Muscle of leg (tissue), 11 donors: ENCODE data around the gene GASK1A. TPM values are rescaled to one million over a fixed set of nuclear protein-coding genes. Genes with fewer than 3 reads are reported as not detected.
A peak's percentile ranks its signal among the peaks of the same experiment; 100 is the strongest.

Experiments used
- DNase-seq: peaks from one replicate; pipeline ENCODE4 v3.0.0; 2013
- H3K27ac ChIP-seq: one replicate; pipeline ENCODE4 v1.5.1; 2013; ENCODE audit warnings: mild to moderate bottlenecking, low read length, control low read depth
- H3K27me3 ChIP-seq: one replicate; pipeline ENCODE4 v1.6.1; 2013; ENCODE audit warnings: low read length; ENCODE audit not compliant: control insufficient read depth, insufficient read depth
- H3K36me3 ChIP-seq: one replicate; pipeline ENCODE4 v1.6.1; 2013; ENCODE audit warnings: low read length; ENCODE audit not compliant: control insufficient read depth, insufficient read depth
- H3K4me1 ChIP-seq: one replicate; pipeline ENCODE4 v1.6.1; 2013; ENCODE audit warnings: low read length; ENCODE audit not compliant: control insufficient read depth, insufficient read depth
- H3K4me3 ChIP-seq: one replicate; pipeline ENCODE4 v1.5.1; 2013; ENCODE audit warnings: low read length, control low read depth
- H3K9me3 ChIP-seq: replicated peaks from 2 replicates; pipeline ENCODE4 v1.6.1; 2013; ENCODE audit warnings: low read depth, low read length; ENCODE audit not compliant: control insufficient read depth
- WGBS: methylation state at CpG from one replicate; pipeline ENCODE4 v1.1.5; 2013; ENCODE audit warnings: missing lambda C conversion rate; ENCODE audit not compliant: insufficient coverage; 5-methylcytosine and 5-hydroxymethylcytosine counted together
- polyA plus RNA-seq, 8 donors: library from polyadenylated mRNA; unstranded; fragments of 120-200 nt; gene quantifications; one replicate each; pipeline versions ENCODE4 v1.2.1 to v1.2.3, GENCODE V29; 2013; ENCODE audit warnings: inconsistent platforms in 1 of 8, low replicate concordance in 1 of 8; ENCODE audit not compliant: insufficient read length in 8 of 8, insufficient read depth in 1 of 8
- total RNA-seq: library from RNA; stranded (reverse); fragments of 120-200 nt; gene quantifications from one replicate; pipeline ENCODE4 v1.2.4, GENCODE V29; 2013

GASK1A gene
- total and polyA plus RNA-seq, 9 donors: 4.1 to 14.6 (median 6.8) TPM

DNA sequence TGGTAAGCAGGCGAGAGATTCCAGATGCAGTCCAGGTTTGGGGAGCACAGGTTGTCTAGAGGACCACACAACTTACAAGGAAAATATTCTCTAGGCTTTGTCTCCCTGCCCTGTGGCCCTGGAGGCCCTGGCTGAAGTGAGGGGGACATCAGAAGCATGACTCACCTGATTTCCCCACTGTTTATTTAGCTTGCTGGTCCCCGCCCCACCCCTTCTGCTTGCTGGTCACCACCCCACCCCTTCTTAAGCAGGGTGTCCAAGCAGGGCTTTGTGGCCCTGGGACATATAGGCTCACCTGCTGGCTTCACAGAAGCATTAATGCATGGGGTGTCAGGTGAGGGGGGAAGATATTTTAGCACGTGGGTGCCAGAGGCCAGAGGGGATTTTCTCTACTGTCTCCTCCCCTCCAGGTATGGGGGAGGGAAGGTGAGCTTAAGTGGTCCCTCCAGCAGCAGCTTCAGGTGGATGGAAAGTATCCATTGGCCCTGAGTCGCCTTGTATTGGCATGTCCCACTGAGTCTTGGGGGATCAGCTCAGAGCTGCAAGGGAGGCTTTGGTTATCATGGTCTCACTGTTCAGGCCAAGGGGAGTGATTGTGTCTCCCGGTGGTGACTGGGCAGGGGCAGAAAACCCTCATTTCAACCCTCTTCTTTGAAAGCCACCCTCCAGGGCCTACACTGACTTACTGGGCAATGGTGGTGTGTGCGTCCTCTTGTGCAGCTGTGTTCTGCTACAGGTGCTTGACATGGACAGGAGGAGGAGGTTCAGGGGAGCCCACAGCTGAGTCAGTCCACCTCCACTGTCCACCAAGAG, 49.8 kb downstream of the GASK1A start:
- Histone ChIP-seq H3K27me3 (no peaks in the 10 kb centered on the region), H3K27ac (no peak overlapping the region), H3K4me3 (no peak overlapping the region), H3K9me3 (no peaks in the 10 kb centered on the region), H3K36me3 (peaks cover 4% of the 10 kb centered on the region), H3K4me1 (peaks cover 9% of the 10 kb centered on the region)
- no peak for DNase-seq
- 92% methylated on average over 2 of the region's 6 CpGs for WGBS

DNA sequence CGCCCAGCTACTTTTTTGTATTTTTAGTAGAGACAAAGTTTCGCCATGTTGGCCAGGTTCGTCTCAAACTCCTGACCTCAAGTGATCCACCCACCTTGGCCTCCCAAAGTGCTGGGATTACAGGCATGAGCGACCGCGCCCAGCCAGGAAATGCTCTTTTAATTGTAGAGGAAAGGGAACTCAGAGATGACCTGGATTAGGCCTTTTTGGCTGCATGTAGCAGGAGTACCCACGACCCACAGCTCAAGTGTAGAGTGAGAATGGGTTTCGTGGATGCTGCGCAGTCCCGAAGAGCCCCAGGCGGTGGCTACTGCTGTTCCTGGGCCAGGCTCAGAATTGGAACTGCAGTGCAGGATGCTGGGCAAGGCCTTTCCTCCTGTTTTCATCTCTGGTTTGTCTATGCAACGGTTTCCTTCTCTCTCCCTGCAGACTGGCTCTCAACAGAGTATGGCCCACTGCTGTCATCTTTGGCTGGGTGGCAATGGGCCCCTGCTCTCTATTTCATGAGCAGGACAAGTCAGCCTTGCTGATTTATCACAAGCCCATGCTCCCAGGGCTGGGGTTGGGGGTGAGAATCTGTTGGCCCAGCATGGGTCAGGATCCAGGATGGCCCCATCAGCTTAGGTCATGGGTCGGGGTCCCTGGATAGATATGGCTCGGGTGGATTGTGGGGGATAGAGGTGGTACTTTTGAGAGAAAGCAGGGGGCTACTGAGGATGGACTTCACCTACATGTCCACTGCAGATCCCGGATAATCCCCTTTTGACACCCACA, 51.2 kb downstream of the GASK1A start:
- no peak overlapping the region for H3K4me3 ChIP-seq
- H3K9me3 ChIP-seq: no peaks in the 10 kb centered on the region
- H3K4me1 ChIP-seq: peaks cover 14% of the 10 kb centered on the region
- no peak overlapping the region for H3K27ac ChIP-seq
- 96% methylated on average over 6 of the region's 15 CpGs for WGBS
- H3K27me3 ChIP-seq: no peaks in the 10 kb centered on the region
- DNase-seq: no peak
- peaks cover 4% of the 10 kb centered on the region for H3K36me3 ChIP-seq

- WGBS: 15% methylated on average over 2 of the region's 4 CpGs
- H3K9me3 ChIP-seq: no peaks in the 10 kb centered on the region
- peaks cover 18% of the 10 kb centered on the region for H3K4me1 ChIP-seq
- H3K36me3 ChIP-seq: peaks cover 4% of the 10 kb centered on the region
- no peak overlapping the region for H3K4me3 ChIP-seq
- DNase-seq: peak; percentile 25
- H3K27me3 ChIP-seq: no peaks in the 10 kb centered on the region
- H3K27ac ChIP-seq: no peak overlapping the region
Measured at GRCh38 chr3:43031485-43031884, 52.4 kb downstream of the GASK1A start.

GRCh38 chr3:43031889-43032545, 52.9 kb downstream of the GASK1A start:
- peaks cover 18% of the 10 kb centered on the region for H3K4me1 ChIP-seq
- H3K36me3 ChIP-seq: peaks cover 4% of the 10 kb centered on the region
- H3K27ac ChIP-seq: no peak overlapping the region
- 81% methylated on average over 16 of the region's 16 CpGs for WGBS
- DNase-seq: peak; percentile 50
- H3K27me3 ChIP-seq: no peaks in the 10 kb centered on the region
- no peak overlapping the region for H3K4me3 ChIP-seq
- H3K9me3 ChIP-seq: no peaks in the 10 kb centered on the region

DNA sequence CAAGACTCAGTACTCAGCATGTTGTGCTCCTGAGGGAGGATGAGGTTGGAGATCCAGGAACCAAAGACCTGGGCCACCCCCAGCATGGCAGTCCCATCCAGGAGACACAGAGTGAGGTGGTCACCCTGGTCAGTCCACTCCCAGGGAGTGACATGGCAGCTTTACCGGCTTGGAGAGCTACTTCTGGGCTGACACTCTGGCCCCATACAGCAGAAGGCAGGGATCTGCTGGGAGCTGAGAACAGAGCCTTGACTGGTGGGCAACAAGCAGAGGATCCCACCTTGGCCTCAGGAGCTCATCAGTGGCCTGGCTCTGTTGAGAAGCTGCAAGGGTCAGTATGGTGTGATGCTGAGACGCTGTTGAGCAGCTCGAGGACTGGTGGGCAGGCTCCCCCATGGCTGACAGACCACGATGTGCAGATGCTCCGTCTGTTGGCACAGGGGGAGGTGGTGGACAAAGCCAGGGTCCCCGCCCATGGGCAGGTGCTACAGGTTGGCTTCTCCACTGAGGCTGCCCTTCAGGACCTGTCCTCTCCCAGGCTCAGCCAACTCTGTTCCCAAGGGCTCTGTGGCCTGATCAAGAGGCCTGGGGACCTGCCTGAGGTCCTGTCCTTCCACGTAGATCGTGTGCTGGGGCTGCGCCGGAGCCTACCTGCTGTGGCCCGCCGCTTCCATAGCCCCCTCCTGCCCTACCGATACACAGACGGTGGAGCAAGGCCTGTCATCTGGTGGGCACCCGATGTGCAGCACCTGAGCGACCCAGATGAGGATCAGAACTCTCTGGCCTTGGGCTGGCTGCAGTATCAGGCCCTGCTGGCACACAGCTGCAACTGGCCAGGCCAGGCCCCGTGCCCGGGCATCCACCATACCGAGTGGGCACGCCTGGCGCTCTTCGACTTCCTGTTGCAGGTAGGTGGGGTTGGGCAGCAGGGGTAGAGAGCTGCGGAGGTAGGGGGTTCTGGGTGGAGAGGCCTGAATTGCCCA, 53.8 kb downstream of the GASK1A start:
- H3K4me1 ChIP-seq: peaks cover 18% of the 10 kb centered on the region
- H3K4me3 ChIP-seq: no peak overlapping the region
- H3K36me3 ChIP-seq: peaks cover 4% of the 10 kb centered on the region
- no peaks in the 10 kb centered on the region for H3K9me3 ChIP-seq
- no peak overlapping the region for H3K27ac ChIP-seq
- no peak for DNase-seq
- no peaks in the 10 kb centered on the region for H3K27me3 ChIP-seq
- 94% methylated on average over 19 of the region's 23 CpGs for WGBS

DNA sequence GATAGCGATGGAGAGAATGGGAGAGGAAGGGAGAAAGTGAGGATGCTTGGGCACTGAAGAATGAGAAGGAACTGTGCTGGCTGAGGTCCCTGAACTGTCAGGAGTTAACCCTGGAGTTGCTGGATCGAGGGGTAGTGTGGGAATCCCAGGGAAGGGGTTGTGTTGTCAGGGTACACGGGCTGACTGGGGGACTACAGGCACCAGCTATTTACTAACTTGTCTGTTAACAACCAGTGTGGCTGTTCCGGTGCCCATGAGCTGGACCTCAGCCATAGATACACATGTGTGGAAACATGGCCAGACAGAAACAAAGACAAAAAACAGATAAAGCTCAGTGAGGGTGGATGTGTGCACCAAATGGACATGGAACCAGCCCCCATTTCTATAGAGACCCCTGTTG, 55.1 kb downstream of the GASK1A start:
- no peaks in the 10 kb centered on the region for H3K9me3 ChIP-seq
- H3K4me3 ChIP-seq: no peak overlapping the region
- peaks cover 18% of the 10 kb centered on the region for H3K4me1 ChIP-seq
- no peaks in the 10 kb centered on the region for H3K27me3 ChIP-seq
- 82% methylated on average over 3 of the region's 4 CpGs for WGBS
- DNase-seq: no peak
- peaks cover 4% of the 10 kb centered on the region for H3K36me3 ChIP-seq
- H3K27ac ChIP-seq: no peak overlapping the region

DNA sequence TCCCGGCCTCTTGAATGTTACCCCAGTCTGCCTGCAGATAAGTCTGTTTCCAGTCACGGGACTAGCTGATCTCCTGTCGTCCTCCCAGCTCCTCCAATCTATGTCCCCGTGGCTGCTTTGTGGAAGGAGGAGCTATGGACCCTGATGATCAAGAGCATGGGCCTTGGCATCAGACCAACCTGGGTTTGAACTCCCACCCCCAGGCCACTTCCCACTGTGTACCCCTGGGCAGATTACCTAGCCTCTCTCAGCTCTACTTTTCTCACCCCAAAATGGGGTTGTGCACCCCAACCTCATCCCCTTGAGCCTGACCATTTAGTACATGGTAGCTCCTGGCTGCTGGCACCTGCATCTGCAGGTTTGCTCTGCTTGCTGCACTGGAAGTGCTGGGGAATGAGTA, 55.8 kb downstream of the GASK1A start:
- no peak overlapping the region for H3K27ac ChIP-seq
- DNase-seq: no peak
- no peaks in the 10 kb centered on the region for H3K27me3 ChIP-seq
- H3K9me3 ChIP-seq: no peaks in the 10 kb centered on the region
- WGBS: 85% methylated on average over 4 of the region's 4 CpGs
- H3K36me3 ChIP-seq: peaks cover 4% of the 10 kb centered on the region
- H3K4me3 ChIP-seq: no peak overlapping the region
- peaks cover 18% of the 10 kb centered on the region for H3K4me1 ChIP-seq

DNA sequence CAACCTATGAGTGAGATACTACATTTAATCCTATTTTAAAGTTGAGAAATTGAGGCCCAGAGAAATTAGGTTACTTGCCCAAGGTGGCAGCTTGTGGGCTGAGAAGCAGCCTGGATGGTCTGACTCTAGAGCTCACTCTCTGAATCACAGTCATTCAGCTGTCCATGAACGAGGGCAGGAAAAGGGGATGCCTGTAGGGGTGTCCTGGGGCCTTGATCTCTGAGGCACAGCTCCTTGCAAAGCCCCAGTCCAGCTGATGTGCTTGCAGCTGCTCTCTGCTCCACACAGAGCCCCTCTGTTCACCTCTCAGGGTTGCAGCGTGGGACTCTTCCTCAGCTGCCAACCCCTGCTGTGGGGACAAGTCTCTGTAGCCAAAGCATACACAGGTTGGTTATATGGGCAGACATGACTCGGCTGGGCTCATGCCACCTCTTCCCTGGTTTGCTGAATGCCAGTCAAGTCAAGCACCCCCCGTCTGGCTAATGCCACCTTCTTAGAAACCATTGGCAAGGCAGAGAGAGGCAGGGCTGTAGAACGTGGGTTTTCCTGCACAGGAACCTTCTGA, 56.8 kb downstream of the GASK1A start:
- Histone ChIP-seq H3K9me3 (no peaks in the 10 kb centered on the region), H3K4me1 (peaks cover 18% of the 10 kb centered on the region), H3K27ac (no peak overlapping the region), H3K36me3 (peaks cover 4% of the 10 kb centered on the region), H3K4me3 (no peak overlapping the region), H3K27me3 (no peaks in the 10 kb centered on the region)
- DNase-seq: peak; percentile 46
- 70% methylated on average over 5 of the region's 5 CpGs for WGBS

- Histone ChIP-seq H3K4me1 (peaks cover 11% of the 10 kb centered on the region), H3K36me3 (peaks cover 4% of the 10 kb centered on the region), H3K27me3 (no peaks in the 10 kb centered on the region), H3K4me3 (no peak overlapping the region), H3K9me3 (no peaks in the 10 kb centered on the region), H3K27ac (no peak overlapping the region)
- no peak for DNase-seq
- 58% methylated on average over 8 of the region's 9 CpGs for WGBS
Measured at GRCh38 chr3:43036621-43037423, 57.7 kb downstream of the GASK1A start.
